ENCODE measurements around the gene DISC1. TPM values are rescaled to one million over a fixed set of nuclear protein-coding genes. Genes with fewer than 3 reads are reported as not detected.

The DISC1 gene
- total and polyA plus RNA-seq, 2 of the 13 experiments (the other 11 are each of a cell fraction or from before 2014, with no cell fraction given), result 4.2 to 4.6 TPM

GRCh38 chr1:231628207-231628876 is 1.8 kb downstream of the DISC1 start:
- H3K79me2 ChIP-seq (ENCODE audit: insufficient read depth, low read length), result peaks cover 12% of the 10 kb centered on the region
- peak overlapping the region; percentile 57 for H3K27ac ChIP-seq (ENCODE audit: extremely low read length, insufficient read depth, low read length)
- no peaks in the 10 kb centered on the region for H4K20me1 ChIP-seq (ENCODE audit: insufficient read depth, low read length)
- under 1% methylated on average over 5 of the region's 5 CpGs for WGBS (ENCODE audit: low lambda C conversion rate)
- ChIA-PET CTCF (ENCODE audit: low intra/inter-chr PET ratio, low total read pairs) (no interaction called here), POLR2A (no interaction called here)
- H3K9ac ChIP-seq (ENCODE audit: insufficient read depth, low read depth, low read length), result peak overlapping the region; percentile 84
- no peaks in the 10 kb centered on the region for H3K9me3 ChIP-seq (ENCODE audit: low read length)
- H3K4me3 ChIP-seq (replicated peaks in 1 of 3; ENCODE audit: insufficient read depth in 1 of 3, low read depth in 2 of 3, low read length in 3 of 3), result peak overlapping the region; percentile 78 to 96 (median 85); a peak in 4 of 6 replicates
- no peaks in the 10 kb centered on the region; a peak in 1 of 5 replicates for H3K27me3 ChIP-seq (ENCODE audit: control insufficient read depth in 1 of 2, insufficient read depth in 2 of 2, low read length in 2 of 2)
- DNase-seq (ENCODE audit: low spot score) (peak; percentile 91), ATAC-seq (peak; percentile 38), FAIRE-seq (peak; percentile 63)
- no TSS peak for BruUV-seq (replicated peaks)
- H2AFZ ChIP-seq (ENCODE audit: low read length), result no peak overlapping the region
- intact Hi-C loops (cut with micrococcal nuclease; ENCODE audit: unreplicated experiment) (no loop called here), in situ Hi-C loops (cut with HindIII; ENCODE audit: extremely low pct_ligation_motif_present, low pct_unique_long_range_greater_than_20kb) (no loop called here)
- H3K4me2 ChIP-seq (ENCODE audit: low read depth, low read length), result peak overlapping the region; percentile 93
- peaks cover 49% of the 10 kb centered on the region for H3K4me1 ChIP-seq (ENCODE audit: insufficient read depth, low read length)
- H3K36me3 ChIP-seq (replicated peaks in 1 of 2; ENCODE audit: control insufficient read depth in 1 of 2, insufficient read depth in 2 of 2, low read length in 2 of 2), result no peaks in the 10 kb centered on the region
- TF ChIP-seq ZBTB25 (CRISPR knock-in tag; IDR thresholded peaks at IDR 0.05), result no peak
- no peak for TF ChIP-seq RFX5 (IDR thresholded peaks at IDR 0.05; ENCODE audit: low read depth, low read length)
- TF ChIP-seq SOX5 (CRISPR knock-in tag; IDR thresholded peaks at IDR 0.05; ENCODE audit: borderline replicate concordance), result peak; percentile 61; the same call in 1 of the 2 replicates
- peak; percentile 38; the same call in 1 of the 2 replicates for TF ChIP-seq SIX1 (CRISPR knock-in tag; IDR thresholded peaks at IDR 0.05; ENCODE audit: borderline replicate concordance)
- TF ChIP-seq NCOA2 (CRISPR knock-in tag; IDR thresholded peaks at IDR 0.05), result peak; percentile 76
- no peak for TF ChIP-seq ZNF501 (CRISPR knock-in tag; IDR thresholded peaks at IDR 0.05)
- peak; percentile 23; the same call in 1 of the 2 replicates for TF ChIP-seq TFAP4 (IDR thresholded peaks at IDR 0.05; ENCODE audit: borderline replicate concordance, low read depth)
- no peak for TF ChIP-seq MXD4 (CRISPR knock-in tag; IDR thresholded peaks at IDR 0.05)
- no peak for TF ChIP-seq PCBP2 (optimal IDR thresholded peaks at IDR 0.05; ENCODE audit: low read depth, low read length, poor library complexity, severe bottlenecking)
- TF ChIP-seq HNF4A (CRISPR knock-in tag; IDR thresholded peaks at IDR 0.05), result 0 out of 2 replicates have a peak, but pooled peaks have one; percentile 10
- no peak for TF ChIP-seq MIER3 (CRISPR knock-in tag; IDR thresholded peaks at IDR 0.05; ENCODE audit: borderline replicate concordance)
- TF ChIP-seq LBX2 (CRISPR knock-in tag; IDR thresholded peaks at IDR 0.05; ENCODE audit: borderline replicate concordance), result no peak
- TF ChIP-seq SYNCRIP (IDR thresholded peaks at IDR 0.05; ENCODE audit: insufficient read depth, low read depth, low read length), result no peak
- TF ChIP-seq ZBTB44 (CRISPR knock-in tag; IDR thresholded peaks at IDR 0.05), result no peak
- TF ChIP-seq ZSCAN5A (CRISPR knock-in tag; IDR thresholded peaks at IDR 0.05; ENCODE audit: borderline replicate concordance), result no peak
- no peak for TF ChIP-seq ATF7 (IDR thresholded peaks at IDR 0.05)
- TF ChIP-seq ATF7 (CRISPR knock-in tag; IDR thresholded peaks at IDR 0.05), result no peak
- no peak for TF ChIP-seq HDAC2 (CRISPR knock-in tag; IDR thresholded peaks at IDR 0.05)
- TF ChIP-seq JUNB (CRISPR knock-in tag; IDR thresholded peaks at IDR 0.05; ENCODE audit: borderline replicate concordance), result peak; percentile 60; the same call in 1 of the 2 replicates
- no peak for TF ChIP-seq FOXP1 (IDR thresholded peaks at IDR 0.05)
- TF ChIP-seq FOXP1 (CRISPR knock-in tag; IDR thresholded peaks at IDR 0.05), result peak; percentile 71
